ENCODE results near the gene CCDC142. TPM values are rescaled to one million over a fixed set of nuclear protein-coding genes. Genes with fewer than 3 reads are reported as not detected.

Gene CCDC142
- total RNA-seq, 1 donor from 2014 or later: 39.9 TPM

GRCh38 chr2:74525717-74526648 lies 43.2 kb upstream of the CCDC142 start, which contains the start of gene DQX1:
Gene DQX1 (minus strand): TSS chr2:74526231. CDS start chr2:74525729, 502 bp downstream.
- Mint-ChIP-seq H3K27ac (no peak within 1 kb of the TSS), H3K27me3 (peaks cover 21% of the 10 kb centered on the region)

GRCh38 chr2:74524955-74525716 lies 42.3 kb upstream of the CCDC142 start:
- Mint-ChIP-seq H3K4me1 (ENCODE audit: low read depth) (peaks cover 9% of the 10 kb centered on the region), H3K27me3 (peaks cover 30% of the 10 kb centered on the region), H3K36me3 (ENCODE audit: insufficient read depth) (peaks cover 11% of the 10 kb centered on the region), H3K9me3 (ENCODE audit: low read depth) (no peaks in the 10 kb centered on the region), H3K27ac (no peak overlapping the region), H3K4me3 (ENCODE audit: low read depth) (no peak overlapping the region)
- no peak for DNase-seq (ENCODE audit: low spot score, unreplicated experiment)
- TF ChIP-seq CTCF (IDR thresholded peaks at IDR 0.05; ENCODE audit: unreplicated experiment): no peak

More at GRCh38 chr2:74525717-74526648, 43.2 kb upstream of the CCDC142 start, which contains the start of gene DQX1:
- H3K9me3 Mint-ChIP-seq (ENCODE audit: low read depth): no peaks in the 10 kb centered on the region
- peaks cover 13% of the 10 kb centered on the region for H3K4me1 Mint-ChIP-seq (ENCODE audit: low read depth)
- H3K4me3 Mint-ChIP-seq (ENCODE audit: low read depth): peak within 1 kb of the TSS; percentile 44
- TF ChIP-seq CTCF (IDR thresholded peaks at IDR 0.05; ENCODE audit: unreplicated experiment): no peak
- H3K36me3 Mint-ChIP-seq (ENCODE audit: insufficient read depth): peaks cover 11% of the 10 kb centered on the region
- no peak for DNase-seq (ENCODE audit: low spot score, unreplicated experiment)

- Mint-ChIP-seq H3K27ac (no peak overlapping the region), H3K36me3 (ENCODE audit: insufficient read depth) (peaks cover 11% of the 10 kb centered on the region), H3K4me3 (ENCODE audit: low read depth) (no peak overlapping the region), H3K4me1 (ENCODE audit: low read depth) (peaks cover 9% of the 10 kb centered on the region), H3K27me3 (peaks cover 41% of the 10 kb centered on the region), H3K9me3 (ENCODE audit: low read depth) (no peaks in the 10 kb centered on the region)
- TF ChIP-seq CTCF (IDR thresholded peaks at IDR 0.05; ENCODE audit: unreplicated experiment): no peak
- no peak for DNase-seq (ENCODE audit: low spot score, unreplicated experiment)
Measured at GRCh38 chr2:74524005-74524404, 41.2 kb upstream of the CCDC142 start.

GRCh38 chr2:74522516-74522915 lies 39.7 kb upstream of the CCDC142 start:
- peaks cover 11% of the 10 kb centered on the region for H3K36me3 Mint-ChIP-seq (ENCODE audit: insufficient read depth)
- peaks cover 56% of the 10 kb centered on the region for H3K27me3 Mint-ChIP-seq
- no peak overlapping the region for H3K4me3 Mint-ChIP-seq (ENCODE audit: low read depth)
- no peak for DNase-seq (ENCODE audit: low spot score, unreplicated experiment)
- no peak for TF ChIP-seq CTCF (IDR thresholded peaks at IDR 0.05; ENCODE audit: unreplicated experiment)
- no peak overlapping the region for H3K27ac Mint-ChIP-seq
- H3K9me3 Mint-ChIP-seq (ENCODE audit: low read depth): no peaks in the 10 kb centered on the region
- H3K4me1 Mint-ChIP-seq (ENCODE audit: low read depth): no peaks in the 10 kb centered on the region

- H3K4me3 Mint-ChIP-seq (ENCODE audit: low read depth): no peak overlapping the region
Measured at GRCh38 chr2:74516650-74517049, 33.9 kb upstream of the CCDC142 start.

More at GRCh38 chr2:74516650-74517049, 33.9 kb upstream of the CCDC142 start:
- no peak overlapping the region for H3K27ac Mint-ChIP-seq
- H3K4me1 Mint-ChIP-seq (ENCODE audit: low read depth): peaks cover 4% of the 10 kb centered on the region
- H3K36me3 Mint-ChIP-seq (ENCODE audit: insufficient read depth): no peaks in the 10 kb centered on the region
- peaks cover 84% of the 10 kb centered on the region for H3K27me3 Mint-ChIP-seq
- no peak for TF ChIP-seq CTCF (IDR thresholded peaks at IDR 0.05; ENCODE audit: unreplicated experiment)
- DNase-seq (ENCODE audit: low spot score, unreplicated experiment): no peak
- H3K9me3 Mint-ChIP-seq (ENCODE audit: low read depth): no peaks in the 10 kb centered on the region
